ENCODE data around the gene LASP1. TPM values are rescaled to one million over a fixed set of nuclear protein-coding genes. Genes with fewer than 3 reads are reported as not detected.

Gene LASP1
- total and polyA plus RNA-seq, 2 experiments from 2014 or later = 48.7 to 173 TPM

GRCh38 chr17:38920374-38921291 lies 50.8 kb downstream of the LASP1 start:
- no peak overlapping the region for H3K4me3 ChIP-seq
- 0 out of 2 replicates have a peak overlapping the region, but pooled peaks have one; percentile 50 for H3K27ac ChIP-seq (ENCODE audit: low read depth)
- H3K36me3 ChIP-seq (ENCODE audit: insufficient read depth) = no peaks in the 10 kb centered on the region; the same call in 1 of the 2 replicates
- Mint-ChIP-seq H3K36me3 (ENCODE audit: low read depth) (peaks cover 38% of the 10 kb centered on the region), H3K27ac (peak overlapping the region; percentile 74; the same call in 1 of the 2 replicates), H3K27me3 (ENCODE audit: insufficient read depth, low read depth, poor library complexity) (peaks cover 13% of the 10 kb centered on the region), H3K9me3 (no peaks in the 10 kb centered on the region), H3K4me3 (no peak overlapping the region), H3K4me1 (peaks cover 27% of the 10 kb centered on the region)
- H3F3A ChIP-seq (replicated peaks; ENCODE audit: low read depth) = peaks cover 19% of the 10 kb centered on the region; the same call in 1 of the 2 replicates
- TF ChIP-seq POLR2AphosphoS5 (IDR thresholded peaks at IDR 0.05; ENCODE audit: low read depth) (no peak), ZNF462 (CRISPR knock-in tag; IDR thresholded peaks at IDR 0.05) (no peak), JUNB (IDR thresholded peaks at IDR 0.05; ENCODE audit: unreplicated experiment) (no peak), ZNF114 (CRISPR knock-in tag; IDR thresholded peaks at IDR 0.05) (no peak), EZH2phosphoT487 (IDR thresholded peaks at IDR 0.05; ENCODE audit: unreplicated experiment) (no peak), EZH2 (IDR thresholded peaks at IDR 0.05; ENCODE audit: low read depth, unreplicated experiment) (no peak), NANOG (IDR thresholded peaks at IDR 0.05; ENCODE audit: borderline replicate concordance) (no peak), STAT1 (IDR thresholded peaks at IDR 0.05; ENCODE audit: unreplicated experiment) (no peak), ZNF331 (CRISPR knock-in tag; IDR thresholded peaks at IDR 0.05; ENCODE audit: low read depth) (no peak), CREB1 (CRISPR knock-in tag; IDR thresholded peaks at IDR 0.05; ENCODE audit: low read depth) (no peak)
- TF ChIP-seq, protein P1, sequence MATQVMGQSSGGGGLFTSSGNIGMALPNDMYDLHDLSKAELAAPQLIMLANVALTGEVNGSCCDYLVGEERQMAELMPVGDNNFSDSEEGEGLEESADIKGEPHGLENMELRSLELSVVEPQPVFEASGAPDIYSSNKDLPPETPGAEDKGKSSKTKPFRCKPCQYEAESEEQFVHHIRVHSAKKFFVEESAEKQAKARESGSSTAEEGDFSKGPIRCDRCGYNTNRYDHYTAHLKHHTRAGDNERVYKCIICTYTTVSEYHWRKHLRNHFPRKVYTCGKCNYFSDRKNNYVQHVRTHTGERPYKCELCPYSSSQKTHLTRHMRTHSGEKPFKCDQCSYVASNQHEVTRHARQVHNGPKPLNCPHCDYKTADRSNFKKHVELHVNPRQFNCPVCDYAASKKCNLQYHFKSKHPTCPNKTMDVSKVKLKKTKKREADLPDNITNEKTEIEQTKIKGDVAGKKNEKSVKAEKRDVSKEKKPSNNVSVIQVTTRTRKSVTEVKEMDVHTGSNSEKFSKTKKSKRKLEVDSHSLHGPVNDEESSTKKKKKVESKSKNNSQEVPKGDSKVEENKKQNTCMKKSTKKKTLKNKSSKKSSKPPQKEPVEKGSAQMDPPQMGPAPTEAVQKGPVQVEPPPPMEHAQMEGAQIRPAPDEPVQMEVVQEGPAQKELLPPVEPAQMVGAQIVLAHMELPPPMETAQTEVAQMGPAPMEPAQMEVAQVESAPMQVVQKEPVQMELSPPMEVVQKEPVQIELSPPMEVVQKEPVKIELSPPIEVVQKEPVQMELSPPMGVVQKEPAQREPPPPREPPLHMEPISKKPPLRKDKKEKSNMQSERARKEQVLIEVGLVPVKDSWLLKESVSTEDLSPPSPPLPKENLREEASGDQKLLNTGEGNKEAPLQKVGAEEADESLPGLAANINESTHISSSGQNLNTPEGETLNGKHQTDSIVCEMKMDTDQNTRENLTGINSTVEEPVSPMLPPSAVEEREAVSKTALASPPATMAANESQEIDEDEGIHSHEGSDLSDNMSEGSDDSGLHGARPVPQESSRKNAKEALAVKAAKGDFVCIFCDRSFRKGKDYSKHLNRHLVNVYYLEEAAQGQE (IDR thresholded peaks at IDR 0.05; ENCODE audit: unreplicated experiment) = no peak
- TF ChIP-seq, protein P2, sequence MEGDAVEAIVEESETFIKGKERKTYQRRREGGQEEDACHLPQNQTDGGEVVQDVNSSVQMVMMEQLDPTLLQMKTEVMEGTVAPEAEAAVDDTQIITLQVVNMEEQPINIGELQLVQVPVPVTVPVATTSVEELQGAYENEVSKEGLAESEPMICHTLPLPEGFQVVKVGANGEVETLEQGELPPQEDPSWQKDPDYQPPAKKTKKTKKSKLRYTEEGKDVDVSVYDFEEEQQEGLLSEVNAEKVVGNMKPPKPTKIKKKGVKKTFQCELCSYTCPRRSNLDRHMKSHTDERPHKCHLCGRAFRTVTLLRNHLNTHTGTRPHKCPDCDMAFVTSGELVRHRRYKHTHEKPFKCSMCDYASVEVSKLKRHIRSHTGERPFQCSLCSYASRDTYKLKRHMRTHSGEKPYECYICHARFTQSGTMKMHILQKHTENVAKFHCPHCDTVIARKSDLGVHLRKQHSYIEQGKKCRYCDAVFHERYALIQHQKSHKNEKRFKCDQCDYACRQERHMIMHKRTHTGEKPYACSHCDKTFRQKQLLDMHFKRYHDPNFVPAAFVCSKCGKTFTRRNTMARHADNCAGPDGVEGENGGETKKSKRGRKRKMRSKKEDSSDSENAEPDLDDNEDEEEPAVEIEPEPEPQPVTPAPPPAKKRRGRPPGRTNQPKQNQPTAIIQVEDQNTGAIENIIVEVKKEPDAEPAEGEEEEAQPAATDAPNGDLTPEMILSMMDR (conservative IDR thresholded peaks at IDR 0.05; ENCODE audit: low read depth in 2 of 2) = no peak
- TF ChIP-seq, protein P3, sequence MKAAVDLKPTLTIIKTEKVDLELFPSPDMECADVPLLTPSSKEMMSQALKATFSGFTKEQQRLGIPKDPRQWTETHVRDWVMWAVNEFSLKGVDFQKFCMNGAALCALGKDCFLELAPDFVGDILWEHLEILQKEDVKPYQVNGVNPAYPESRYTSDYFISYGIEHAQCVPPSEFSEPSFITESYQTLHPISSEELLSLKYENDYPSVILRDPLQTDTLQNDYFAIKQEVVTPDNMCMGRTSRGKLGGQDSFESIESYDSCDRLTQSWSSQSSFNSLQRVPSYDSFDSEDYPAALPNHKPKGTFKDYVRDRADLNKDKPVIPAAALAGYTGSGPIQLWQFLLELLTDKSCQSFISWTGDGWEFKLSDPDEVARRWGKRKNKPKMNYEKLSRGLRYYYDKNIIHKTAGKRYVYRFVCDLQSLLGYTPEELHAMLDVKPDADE (IDR thresholded peaks at IDR 0.05) = no peak
- no peak overlapping the region for H3K4me2 ChIP-seq
- H3K9me2 ChIP-seq (ENCODE audit: insufficient read depth) = 0 out of 2 replicates have a peak, but pooled peaks cover 3% of the 10 kb centered on the region
- no peak overlapping the region for H2AFZ ChIP-seq
- ATAC-seq (no peak), DNase-seq (ENCODE audit: low spot score) (no peak)
- peaks cover 8% of the 10 kb centered on the region for H4K20me1 ChIP-seq (replicated peaks; ENCODE audit: insufficient read depth)
- H3K79me2 ChIP-seq (replicated peaks; ENCODE audit: insufficient read depth) = no peaks in the 10 kb centered on the region
- no peaks in the 10 kb centered on the region for H3K27me3 ChIP-seq (ENCODE audit: insufficient read depth)
- peaks cover 14% of the 10 kb centered on the region for H3K4me1 ChIP-seq (ENCODE audit: insufficient read depth)

Data from GM23338 (cell line).